IPS-18c (cell line): ENCODE measurements around the gene WIPF3.

Experiments used
- H3K4me3 ChIP-seq: 2 replicates; pipeline ENCODE4 v1.7.0; 2013; ENCODE audit warnings: low read depth, mild to moderate bottlenecking, low read length, moderate library complexity; ENCODE audit not compliant: insufficient read depth
- H3K9me3 ChIP-seq: one replicate; pipeline ENCODE4 v1.6.1; 2013; ENCODE audit warnings: mild to moderate bottlenecking, low read length, moderate library complexity; ENCODE audit not compliant: control insufficient read depth, insufficient read depth

Gene WIPF3

GRCh38 chr7:29918850-29919249 is 112.5 kb downstream of the WIPF3 start:
- H3K4me3 ChIP-seq, result no peak overlapping the region
- no peaks in the 10 kb centered on the region for H3K9me3 ChIP-seq

- no peak overlapping the region for H3K4me3 ChIP-seq
- H3K9me3 ChIP-seq, result no peaks in the 10 kb centered on the region
Measured at GRCh38 chr7:29919790-29920189, 113.5 kb downstream of the WIPF3 start.

- Histone ChIP-seq H3K4me3 (no peak overlapping the region), H3K9me3 (no peaks in the 10 kb centered on the region)
Measured at GRCh38 chr7:29920491-29920890, 114.2 kb downstream of the WIPF3 start.

- Histone ChIP-seq H3K4me3 (no peak overlapping the region), H3K9me3 (no peaks in the 10 kb centered on the region)
Measured at GRCh38 chr7:29921404-29922010, 115.2 kb downstream of the WIPF3 start.

- H3K4me3 ChIP-seq, result no peak overlapping the region
- H3K9me3 ChIP-seq, result no peaks in the 10 kb centered on the region
Measured at GRCh38 chr7:29922921-29923700, 116.8 kb downstream of the WIPF3 start.

- H3K4me3 ChIP-seq, result no peak overlapping the region
- H3K9me3 ChIP-seq, result no peaks in the 10 kb centered on the region
Measured at GRCh38 chr7:29924006-29924405, 117.7 kb downstream of the WIPF3 start.

- Histone ChIP-seq H3K9me3 (no peaks in the 10 kb centered on the region), H3K4me3 (no peak overlapping the region)
Measured at GRCh38 chr7:29924684-29925083, 118.4 kb downstream of the WIPF3 start.

- no peak overlapping the region for H3K4me3 ChIP-seq
- H3K9me3 ChIP-seq, result no peaks in the 10 kb centered on the region
Measured at GRCh38 chr7:29926216-29926615, 119.9 kb downstream of the WIPF3 start.

GRCh38 chr7:29926741-29927140 is 120.4 kb downstream of the WIPF3 start:
- no peak overlapping the region for H3K4me3 ChIP-seq
- no peaks in the 10 kb centered on the region for H3K9me3 ChIP-seq

GRCh38 chr7:29929018-29929807 is 122.9 kb downstream of the WIPF3 start:
- no peaks in the 10 kb centered on the region for H3K9me3 ChIP-seq
- H3K4me3 ChIP-seq, result no peak overlapping the region

- Histone ChIP-seq H3K9me3 (peaks cover 4% of the 10 kb centered on the region), H3K4me3 (no peak overlapping the region)
Measured at GRCh38 chr7:29935111-29935510, 128.8 kb downstream of the WIPF3 start.

GRCh38 chr7:29937132-29937531 is 130.8 kb downstream of the WIPF3 start:
- H3K4me3 ChIP-seq, result no peak overlapping the region
- H3K9me3 ChIP-seq, result peaks cover 4% of the 10 kb centered on the region

- Histone ChIP-seq H3K9me3 (peaks cover 4% of the 10 kb centered on the region), H3K4me3 (no peak overlapping the region)
Measured at GRCh38 chr7:29940199-29940598, 133.9 kb downstream of the WIPF3 start.

- Histone ChIP-seq H3K4me3 (no peak overlapping the region), H3K9me3 (peaks cover 2% of the 10 kb centered on the region)
Measured at GRCh38 chr7:29945259-29945809, 139.0 kb downstream of the WIPF3 start.

- H3K9me3 ChIP-seq, result peaks cover 2% of the 10 kb centered on the region
Measured at GRCh38 chr7:29946428-29947186, 140.3 kb downstream of the WIPF3 start.

GRCh38 chr7:29948587-29948986 is 142.3 kb downstream of the WIPF3 start:
- Histone ChIP-seq H3K9me3 (peaks cover 2% of the 10 kb centered on the region), H3K4me3 (no peak overlapping the region)

More at GRCh38 chr7:29946428-29947186, 140.3 kb downstream of the WIPF3 start:
- no peak overlapping the region for H3K4me3 ChIP-seq

GRCh38 chr7:29950480-29950879 is 144.2 kb downstream of the WIPF3 start:
- peaks cover 2% of the 10 kb centered on the region for H3K9me3 ChIP-seq
- no peak overlapping the region for H3K4me3 ChIP-seq
